Transverse colon (tissue), 4 donors: ENCODE results near the gene ARHGAP32. TPM values are rescaled to one million over a fixed set of nuclear protein-coding genes. Genes with fewer than 3 reads are reported as not detected.

ENCODE experiments used
- DNase-seq: peaks from one replicate; pipeline ENCODE4 v3.0.0-alpha.2; 2019
- H3K27ac ChIP-seq, 4 donors: fragments of 200-600 bp; sonication (generic); 2 replicates each; pipeline ENCODE4 v1.5.1; 2016 to 2018; ENCODE audit warnings: inconsistent platforms in 4 of 4
- H3K27me3 ChIP-seq: fragments of 200-600 bp; sonication (generic); 2 replicates; pipeline ENCODE4 v1.5.1; 2017; ENCODE audit warnings: inconsistent platforms
- H3K36me3 ChIP-seq, 4 donors: fragments of 200-600 bp; sonication (generic); 2 replicates each; pipeline ENCODE4 v1.5.1; 2017 to 2019; ENCODE audit warnings: inconsistent platforms in 4 of 4
- H3K4me1 ChIP-seq, 4 donors: fragments of 200-600 bp; sonication (generic); 2 replicates each; pipeline ENCODE4 v1.5.1; 2017 to 2020; ENCODE audit warnings: inconsistent platforms in 4 of 4
- H3K4me3 ChIP-seq, 4 donors: fragments of 200-600 bp; sonication (generic); 1 replicate in 1 of 4; 2 replicates in 3 of 4; pipeline versions ENCODE4 v1.5.1 to v1.6.1; 2017 to 2019; ENCODE audit warnings: inconsistent platforms in 4 of 4
- H3K9me3 ChIP-seq, 2 donors: fragments of 200-600 bp; sonication (generic); 2 replicates each; pipeline ENCODE4 v1.5.1; 2017 to 2019; ENCODE audit warnings: inconsistent platforms in 2 of 2
- CTCF ChIP-seq, 5 experiments: fragments of 200-600 bp in 3 of 5; fragments of 450-650 bp in 2 of 5; sonication (generic) in 3 of 5; IDR thresholded peaks; 1 replicate in 2 of 5; 2 replicates in 3 of 5; pipeline ENCODE4 v1.5.1; 2016 to 2017; ENCODE audit warnings: antibody characterized with exemption in 5 of 5, inconsistent platforms in 3 of 5, mild to moderate bottlenecking in 2 of 5, moderate library complexity in 1 of 5
- EP300 ChIP-seq: sonication (generic); formaldehyde crosslinking; IDR thresholded peaks from one replicate; pipeline ENCODE4 v1.6.1; 2017; ENCODE audit warnings: antibody characterized with exemption, low read depth
- POLR2A ChIP-seq: fragments of 450-650 bp; IDR thresholded peaks from one replicate; pipeline ENCODE4 v1.6.1; 2016; ENCODE audit warnings: antibody characterized with exemption, mild to moderate bottlenecking, moderate library complexity
- POLR2AphosphoS5 ChIP-seq, 3 donors: sonication (generic); formaldehyde crosslinking; IDR thresholded peaks; one replicate each; pipeline ENCODE4 v1.6.1; 2016; ENCODE audit warnings: antibody characterized with exemption in 3 of 3
- WGBS, 2 donors: methylation state at CpG; one replicate each; pipeline ENCODE4 v1.1.5; 2018; ENCODE audit warnings: low coverage in 1 of 2; 5-methylcytosine and 5-hydroxymethylcytosine counted together
- in situ Hi-C, 4 donors: fragments of 200-750 bp; cut with MboI; loops; one replicate each; pipeline versions ENCODE4 v1.15.0 to v1.15.1; 2017; ENCODE audit warnings: low sequenced_read_pairs in 3 of 4, low pct_ligation_motif_present in 1 of 4, low pct_unique_long_range_greater_than_20kb in 1 of 4
- intact Hi-C: fragments of 100-400 bp; cut with DNase I; formaldehyde crosslinking; loops from one replicate; pipeline ENCODE4 v1.15.1; 2023; ENCODE audit warnings: low total_unique reads
- total RNA-seq, 4 donors: library from RNA; depleted of rRNA; stranded (reverse); fragments of >200 nt; gene quantifications; one replicate each; pipeline ENCODE4 v1.1.0, GENCODE V29; 2016

ARHGAP32 gene
- total RNA-seq, 4 donors from 2014 or later: 66.9 to 86.9 (median 74.8) TPM

- Histone ChIP-seq H3K4me1 (no peaks in the 10 kb centered on the region), H3K9me3 (no peaks in the 10 kb centered on the region), H3K4me3 (no peak overlapping the region), H3K27me3 (no peaks in the 10 kb centered on the region), H3K36me3 (no peaks in the 10 kb centered on the region), H3K27ac (no peak overlapping the region)
- in situ Hi-C loops: loop anchor here in 2 of 4 donors (10.0 kb wide), 1 partner anchor 72 kb away; no protein-coding TSS in a partner anchor
- TF ChIP-seq CTCF (IDR thresholded peaks at IDR 0.05) (peak; percentile 53 to 84 (median 66)), EP300 (no peak), POLR2AphosphoS5 (IDR thresholded peaks at IDR 0.05) (no peak)
- intact Hi-C loops: no loop called here
- 49 to 93% methylated on average over 2 to 8 of the region's 8 CpGs for WGBS, 2 donors
- peak; percentile 23 for DNase-seq
These were observed 235.5 kb downstream of the ARHGAP32 start for GRCh38 chr11:128956401-128957201.

GRCh38 chr11:128955636-128956035 lies 236.5 kb downstream of the ARHGAP32 start:
- Histone ChIP-seq H3K36me3 (no peaks in the 10 kb centered on the region), H3K4me1 (no peaks in the 10 kb centered on the region), H3K27me3 (no peaks in the 10 kb centered on the region), H3K27ac (no peak overlapping the region), H3K4me3 (no peak overlapping the region), H3K9me3 (no peaks in the 10 kb centered on the region)
- TF ChIP-seq POLR2A: no peak
- TF ChIP-seq POLR2AphosphoS5 (IDR thresholded peaks at IDR 0.05): no peak
- no peak for TF ChIP-seq CTCF (IDR thresholded peaks at IDR 0.05)
- no peak for TF ChIP-seq EP300
- WGBS, 2 donors: 43% methylated on average over 3 of the region's 3 CpGs; no CpG with 5 or more reads in 1 of the 2 donors
- intact Hi-C loops: loop anchor here (2.0 kb wide), 1 partner anchor 71 kb away; no protein-coding TSS in a partner anchor
- in situ Hi-C loops: loop anchor here in 2 of 4 donors (10.0 kb wide), 1 partner anchor 71 kb away; no protein-coding TSS in a partner anchor
- no peak for DNase-seq

GRCh38 chr11:128953151-128953550 lies 239.0 kb downstream of the ARHGAP32 start:
- whole genome bisulfite sequencing, 2 donors: 87 to 92% methylated on average over 4 to 16 of the region's 16 CpGs
- TF ChIP-seq EP300: no peak
- TF ChIP-seq POLR2AphosphoS5 (IDR thresholded peaks at IDR 0.05): no peak
- TF ChIP-seq CTCF (IDR thresholded peaks at IDR 0.05): no peak
- in situ Hi-C loops (loop anchor here (5.0 to 10.0 kb wide), 2 partner anchors 66 to 68 kb away; no protein-coding TSS in a partner anchor), intact Hi-C loops (no loop called here)
- no peaks in the 10 kb centered on the region for H3K4me1 ChIP-seq
- no peaks in the 10 kb centered on the region for H3K36me3 ChIP-seq
- no peak overlapping the region for H3K4me3 ChIP-seq
- H3K9me3 ChIP-seq: no peaks in the 10 kb centered on the region
- no peaks in the 10 kb centered on the region for H3K27me3 ChIP-seq
- no peak for DNase-seq
- H3K27ac ChIP-seq: no peak overlapping the region

- no peak for TF ChIP-seq POLR2AphosphoS5 (IDR thresholded peaks at IDR 0.05)
- intact Hi-C loops (no loop called here), in situ Hi-C loops (loop anchor here (5.0 to 10.0 kb wide), 2 partner anchors 63 to 65 kb away; no protein-coding TSS in a partner anchor)
- Histone ChIP-seq H3K36me3 (no peaks in the 10 kb centered on the region), H3K4me3 (no peak overlapping the region), H3K27ac (no peak overlapping the region), H3K27me3 (no peaks in the 10 kb centered on the region), H3K4me1 (peaks cover 0 to 4% (median 0%) of the 10 kb centered on the region in 4 donors), H3K9me3 (no peaks in the 10 kb centered on the region)
- no peak for DNase-seq
- 49 to 51% methylated on average over 10 to 13 of the region's 13 CpGs for WGBS, 2 donors
These were observed 242.2 kb downstream of the ARHGAP32 start for GRCh38 chr11:128949791-128950454.
